Tibial artery (tissue), 4 donors: Measurements from ENCODE around the gene SBK2.

ENCODE experiments used
- DNase-seq, 2 donors: peaks; one replicate each; pipeline ENCODE4 v3.0.0-alpha.2; 2019
- H3K27ac ChIP-seq, 2 donors: fragments of 200-600 bp; sonication (generic) in 1 of 2; 1 replicate in 1 of 2; 2 replicates in 1 of 2; pipeline ENCODE4 v1.5.1; 2018 to 2019; ENCODE audit warnings: mild to moderate bottlenecking in 1 of 2
- H3K27me3 ChIP-seq, 2 donors: fragments of 200-600 bp; sonication (generic) in 1 of 2; one replicate each; pipeline versions ENCODE4 v1.5.1 to v1.6.0; 2016 to 2019
- H3K36me3 ChIP-seq, 3 donors: fragments of 200-600 bp; sonication (generic) in 2 of 3; one replicate each; pipeline ENCODE4 v1.5.1; 2016 to 2019; ENCODE audit warnings: mild to moderate bottlenecking in 2 of 3
- H3K4me1 ChIP-seq, 4 donors: fragments of 200-600 bp; sonication (generic) in 2 of 4; 1 replicate in 3 of 4; 2 replicates in 1 of 4; pipeline ENCODE4 v1.5.1; 2016 to 2019
- H3K4me3 ChIP-seq, 2 donors: fragments of 200-600 bp; sonication (generic) in 1 of 2; 1 replicate in 1 of 2; 2 replicates in 1 of 2; pipeline ENCODE4 v1.5.1; 2018 to 2019; ENCODE audit warnings: mild to moderate bottlenecking in 2 of 2
- H3K9me3 ChIP-seq, 3 donors: fragments of 200-600 bp; sonication (generic) in 1 of 3; one replicate each; pipeline ENCODE4 v1.5.1; 2016 to 2019
- intact Hi-C: fragments of 100-400 bp; cut with DNase I; formaldehyde crosslinking; loops from one replicate; pipeline ENCODE4 v1.15.0; 2023; ENCODE audit warnings: low total_unique reads
- TF ChIP-seq, protein P1 (sequence below), 2 experiments: fragments of 200-600 bp in 1 of 2; fragments of 450-650 bp in 1 of 2; IDR thresholded peaks; one replicate each; pipeline ENCODE4 v1.5.1; 2017 to 2019; ENCODE audit warnings: antibody characterized with exemption in 2 of 2, mild to moderate bottlenecking in 1 of 2, moderate library complexity in 1 of 2

The SBK2 gene

DNA sequence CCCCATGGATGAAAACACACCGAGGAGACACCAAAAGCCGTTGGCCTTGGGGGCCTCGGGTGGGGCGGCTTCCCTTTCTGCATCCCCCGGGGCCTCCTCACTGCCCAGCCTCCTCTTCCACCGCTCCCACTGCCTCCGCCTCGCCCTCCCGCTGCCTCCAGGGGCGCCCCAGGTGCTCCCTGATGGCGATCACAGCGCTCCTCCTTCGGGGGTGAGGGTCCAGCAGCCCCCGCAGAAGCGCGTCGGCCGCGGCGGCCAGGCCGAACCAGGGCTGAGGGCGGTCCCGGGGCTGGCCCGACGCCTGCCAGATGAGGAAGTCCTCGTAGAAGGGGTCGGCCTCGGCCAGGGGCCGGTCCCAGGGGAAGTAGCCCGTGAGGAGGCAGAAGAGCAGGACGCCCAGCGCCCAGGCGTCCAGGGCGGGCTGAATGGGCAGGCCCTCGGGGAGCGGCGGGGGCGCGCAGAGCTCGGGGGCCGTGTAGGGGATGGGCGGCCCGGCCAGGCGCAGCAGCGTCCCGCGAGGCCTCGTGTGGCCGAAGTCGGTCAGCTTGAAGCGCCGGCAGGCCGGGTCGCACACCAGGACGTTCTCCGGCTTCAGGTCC, 7.2 kb downstream of the SBK2 start:
- intact Hi-C loops, result no loop called here
- no peaks in the 10 kb centered on the region for H3K9me3 ChIP-seq
- peaks cover 0 to 51% of the 10 kb centered on the region in 2 donors for H3K27me3 ChIP-seq
- TF ChIP-seq, protein P1, sequence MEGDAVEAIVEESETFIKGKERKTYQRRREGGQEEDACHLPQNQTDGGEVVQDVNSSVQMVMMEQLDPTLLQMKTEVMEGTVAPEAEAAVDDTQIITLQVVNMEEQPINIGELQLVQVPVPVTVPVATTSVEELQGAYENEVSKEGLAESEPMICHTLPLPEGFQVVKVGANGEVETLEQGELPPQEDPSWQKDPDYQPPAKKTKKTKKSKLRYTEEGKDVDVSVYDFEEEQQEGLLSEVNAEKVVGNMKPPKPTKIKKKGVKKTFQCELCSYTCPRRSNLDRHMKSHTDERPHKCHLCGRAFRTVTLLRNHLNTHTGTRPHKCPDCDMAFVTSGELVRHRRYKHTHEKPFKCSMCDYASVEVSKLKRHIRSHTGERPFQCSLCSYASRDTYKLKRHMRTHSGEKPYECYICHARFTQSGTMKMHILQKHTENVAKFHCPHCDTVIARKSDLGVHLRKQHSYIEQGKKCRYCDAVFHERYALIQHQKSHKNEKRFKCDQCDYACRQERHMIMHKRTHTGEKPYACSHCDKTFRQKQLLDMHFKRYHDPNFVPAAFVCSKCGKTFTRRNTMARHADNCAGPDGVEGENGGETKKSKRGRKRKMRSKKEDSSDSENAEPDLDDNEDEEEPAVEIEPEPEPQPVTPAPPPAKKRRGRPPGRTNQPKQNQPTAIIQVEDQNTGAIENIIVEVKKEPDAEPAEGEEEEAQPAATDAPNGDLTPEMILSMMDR (IDR thresholded peaks at IDR 0.05), result no peak
- H3K4me1 ChIP-seq, result peaks cover 0 to 3% (median 0%) of the 10 kb centered on the region in 4 donors
- no peak for DNase-seq
- no peaks in the 10 kb centered on the region for H3K36me3 ChIP-seq
- no peak overlapping the region for H3K27ac ChIP-seq
- no peak overlapping the region for H3K4me3 ChIP-seq

DNA sequence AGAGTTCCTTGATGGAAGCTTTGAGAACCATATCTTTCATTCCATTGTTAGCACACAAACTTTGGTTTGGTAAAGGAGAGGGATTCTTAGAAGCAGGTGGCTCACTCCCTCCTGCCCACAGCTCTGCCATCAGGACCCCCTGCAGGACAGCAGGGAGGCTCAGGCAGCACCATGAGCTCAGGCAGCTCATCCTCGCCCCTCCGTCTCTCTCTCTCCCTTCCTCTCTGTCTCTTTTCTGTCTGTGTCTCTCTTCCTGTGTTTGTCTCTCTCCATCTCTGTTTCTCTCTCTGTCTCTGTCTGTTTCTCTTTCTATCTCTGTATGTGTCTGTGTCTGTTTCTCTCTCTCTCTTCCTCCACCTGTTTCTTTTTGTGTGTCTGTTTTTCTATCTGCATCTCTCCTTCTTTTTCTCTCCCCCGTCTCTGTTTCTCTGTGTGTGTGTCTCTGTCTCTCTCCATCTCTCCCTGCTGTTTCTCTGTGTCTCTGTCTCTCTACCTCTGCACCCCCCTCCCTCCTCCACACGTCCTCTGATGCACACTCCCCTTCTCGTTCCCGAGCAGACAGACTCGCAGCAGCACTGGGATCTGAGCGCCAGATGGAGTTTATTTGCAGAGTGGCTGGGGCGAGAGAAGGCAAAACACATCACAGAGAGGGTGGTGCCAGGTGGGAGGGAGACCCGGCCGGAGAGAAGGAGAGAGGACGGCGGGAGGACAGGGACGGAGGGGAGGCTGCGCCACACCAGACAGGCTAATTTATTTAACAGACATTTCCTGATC, 8.7 kb downstream of the SBK2 start:
- no peak overlapping the region for H3K4me3 ChIP-seq
- DNase-seq, result no peak
- H3K4me1 ChIP-seq, result peaks cover 0 to 3% (median 0%) of the 10 kb centered on the region in 4 donors
- H3K36me3 ChIP-seq, result no peaks in the 10 kb centered on the region
- no peak overlapping the region for H3K27ac ChIP-seq
- peaks cover 0 to 59% of the 10 kb centered on the region in 2 donors for H3K27me3 ChIP-seq
- intact Hi-C loops, result no loop called here
- TF ChIP-seq, protein P1 (IDR thresholded peaks at IDR 0.05), result no peak
- H3K9me3 ChIP-seq, result no peaks in the 10 kb centered on the region

DNA sequence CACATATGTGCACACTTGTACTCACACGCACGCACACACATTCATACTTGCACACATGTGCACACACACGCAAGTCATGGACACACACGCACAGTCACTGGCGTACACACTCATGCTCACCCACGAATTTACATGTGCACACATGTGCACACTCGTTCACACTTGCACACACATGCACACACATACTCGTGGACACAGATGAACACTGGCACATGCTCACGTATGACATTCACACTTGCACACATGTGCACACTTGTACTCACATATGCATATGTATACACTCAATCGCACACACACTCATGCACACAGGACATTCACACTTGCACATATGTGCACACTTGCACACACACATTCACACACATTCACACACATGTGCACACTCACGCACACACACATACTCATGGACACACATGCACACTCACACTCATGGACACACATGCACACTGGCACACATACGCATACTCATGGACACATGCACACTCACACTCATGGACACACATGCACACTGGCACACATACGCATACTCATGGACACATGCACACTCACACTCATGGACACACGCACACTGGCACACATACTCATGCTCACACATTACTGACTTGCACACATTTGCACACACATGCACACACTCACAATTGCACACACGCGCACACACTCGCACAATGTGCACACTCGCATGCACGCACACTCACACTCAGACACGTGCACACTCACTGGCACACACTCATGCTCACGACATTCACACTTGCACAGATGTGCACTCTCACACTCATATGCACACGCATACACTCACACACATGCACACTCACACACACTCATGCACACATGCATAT, 9.5 kb downstream of the SBK2 start:
- no peak for DNase-seq
- no peaks in the 10 kb centered on the region for H3K9me3 ChIP-seq
- peaks cover 0 to 3% (median 0%) of the 10 kb centered on the region in 4 donors for H3K4me1 ChIP-seq
- TF ChIP-seq, protein P1 (IDR thresholded peaks at IDR 0.05), result no peak
- H3K4me3 ChIP-seq, result no peak overlapping the region
- no peaks in the 10 kb centered on the region for H3K36me3 ChIP-seq
- no peak overlapping the region for H3K27ac ChIP-seq
- intact Hi-C loops, result no loop called here
- H3K27me3 ChIP-seq, result peaks cover 0 to 67% of the 10 kb centered on the region in 2 donors

DNA sequence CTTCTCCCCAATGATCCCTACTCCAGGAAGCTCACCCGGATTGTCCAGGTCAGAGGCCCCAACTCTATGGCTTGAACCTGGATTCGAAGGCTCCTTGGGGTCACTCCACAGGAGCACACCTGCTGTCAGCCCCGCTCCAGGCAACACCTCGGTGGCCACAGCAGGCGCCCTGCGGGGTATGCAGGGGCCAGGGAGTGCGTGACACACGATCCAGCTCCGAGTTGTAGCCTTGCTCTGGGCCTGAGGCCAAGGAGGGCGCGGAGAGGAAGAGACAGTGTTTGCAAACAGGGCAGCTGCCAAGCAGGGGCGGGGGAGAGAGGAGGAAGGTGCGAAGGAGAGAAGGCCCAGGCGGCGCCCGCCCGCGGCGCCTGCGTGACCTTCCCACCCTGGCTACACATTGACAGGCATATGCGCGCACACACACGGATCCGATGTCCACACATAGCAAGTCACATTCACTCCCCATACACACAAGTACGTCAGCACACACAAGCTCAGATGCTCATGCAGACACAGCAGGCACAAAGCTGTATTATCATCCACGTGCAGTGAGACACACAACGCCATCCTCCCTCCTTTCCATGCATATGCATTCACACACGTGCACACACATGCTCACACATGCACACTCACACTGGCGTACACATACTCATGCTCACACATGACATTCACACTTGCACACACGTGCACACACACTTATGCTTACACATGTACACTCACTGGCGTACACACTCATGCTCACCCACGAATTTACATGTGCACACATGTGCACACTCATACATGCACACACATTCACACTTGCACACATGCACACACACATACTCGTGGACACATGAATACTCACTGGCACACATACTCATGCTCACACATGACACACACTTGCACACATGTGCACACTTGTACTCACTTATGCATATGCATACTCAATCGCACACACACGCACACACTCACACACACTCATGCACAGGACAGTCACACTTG, 10.4 kb downstream of the SBK2 start:
- Histone ChIP-seq H3K36me3 (no peaks in the 10 kb centered on the region), H3K4me3 (no peak overlapping the region), H3K27me3 (peaks cover 0 to 74% of the 10 kb centered on the region in 2 donors), H3K9me3 (no peaks in the 10 kb centered on the region), H3K4me1 (peaks cover 0 to 3% (median 0%) of the 10 kb centered on the region in 4 donors), H3K27ac (no peak overlapping the region)
- intact Hi-C loops, result no loop called here
- DNase-seq, result no peak
- TF ChIP-seq, protein P1 (IDR thresholded peaks at IDR 0.05), result no peak
